ENCODE data around the gene TMED6. TPM values are rescaled to one million over a fixed set of nuclear protein-coding genes. Genes with fewer than 3 reads are reported as not detected.

TMED6 gene
- total and polyA plus RNA-seq, 2 experiments from 2014 or later = 0.29 TPM; not detected in 1

DNA sequence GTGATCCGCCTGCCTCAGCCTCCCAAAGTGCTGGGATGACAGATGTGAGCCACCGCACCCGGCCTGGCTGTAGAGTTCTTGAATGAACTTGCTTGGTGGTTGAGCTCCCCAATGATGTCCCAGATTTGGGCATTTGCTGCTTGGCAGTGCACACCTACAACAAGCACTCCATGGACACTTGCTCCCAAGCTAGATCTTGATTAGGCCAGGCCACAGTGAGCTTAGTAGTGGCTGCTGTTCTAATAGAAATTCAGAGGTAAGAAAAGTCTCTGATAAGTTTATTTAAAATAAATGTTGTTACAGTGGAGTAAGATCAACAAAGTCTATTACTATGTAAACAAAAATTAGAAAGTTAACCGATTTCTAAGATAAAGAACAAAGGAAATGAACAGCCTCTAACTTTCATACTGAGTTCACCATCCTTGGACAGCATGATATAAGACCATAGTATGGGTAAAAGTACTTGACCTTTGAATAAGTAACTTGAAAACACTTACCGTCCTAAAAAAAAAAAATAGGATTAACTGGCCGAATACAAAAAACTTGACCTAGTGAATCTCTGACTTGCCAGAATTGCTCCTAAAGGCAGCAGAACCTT, 951 bp downstream of the TMED6 start:
- DNase-seq (ENCODE audit: low spot score) = no peak

More for the DNA sequence above, 951 bp downstream of the TMED6 start:
- H3K36me3 Mint-ChIP-seq (ENCODE audit: low read depth) = peaks cover 2% of the 10 kb centered on the region; the same call in 1 of the 3 replicates
- ATAC-seq = no peak
- Histone ChIP-seq H3K27ac (ENCODE audit: low read depth) (no peak overlapping the region), H3K4me1 (ENCODE audit: insufficient read depth) (no peaks in the 10 kb centered on the region), H4K20me1 (replicated peaks; ENCODE audit: insufficient read depth) (no peaks in the 10 kb centered on the region; the same call in 1 of the 2 replicates), H3K27me3 (ENCODE audit: insufficient read depth) (no peaks in the 10 kb centered on the region), H3K9me2 (ENCODE audit: insufficient read depth) (no peaks in the 10 kb centered on the region), H3F3A (replicated peaks; ENCODE audit: low read depth) (no peaks in the 10 kb centered on the region), H2AFZ (no peak overlapping the region), H3K4me2 (no peak overlapping the region), H3K36me3 (ENCODE audit: insufficient read depth) (no peaks in the 10 kb centered on the region), H3K4me3 (no peak overlapping the region), H3K79me2 (replicated peaks; ENCODE audit: insufficient read depth) (no peaks in the 10 kb centered on the region)
- H3K4me3 Mint-ChIP-seq = no peak overlapping the region
- no peaks in the 10 kb centered on the region for H3K4me1 Mint-ChIP-seq
- peaks cover 11% of the 10 kb centered on the region for H3K27me3 Mint-ChIP-seq (ENCODE audit: insufficient read depth, low read depth, poor library complexity)
- H3K9me3 Mint-ChIP-seq = no peaks in the 10 kb centered on the region
- TF ChIP-seq CTCF (conservative IDR thresholded peaks at IDR 0.05; ENCODE audit: low read depth in 2 of 2) = no peak
- TF ChIP-seq REST (IDR thresholded peaks at IDR 0.05; ENCODE audit: unreplicated experiment) = no peak
- no peak for TF ChIP-seq EZH2phosphoT487 (IDR thresholded peaks at IDR 0.05; ENCODE audit: unreplicated experiment)
- no peak for TF ChIP-seq EZH2 (IDR thresholded peaks at IDR 0.05; ENCODE audit: low read depth, unreplicated experiment)
- TF ChIP-seq NANOG (IDR thresholded peaks at IDR 0.05; ENCODE audit: borderline replicate concordance) = no peak
- no peak for TF ChIP-seq ZNF462 (CRISPR knock-in tag; IDR thresholded peaks at IDR 0.05)
- no peak for TF ChIP-seq POLR2AphosphoS5 (IDR thresholded peaks at IDR 0.05; ENCODE audit: low read depth)
- TF ChIP-seq CREB1 (CRISPR knock-in tag; IDR thresholded peaks at IDR 0.05; ENCODE audit: low read depth) = no peak
- no peak for TF ChIP-seq STAT1 (IDR thresholded peaks at IDR 0.05; ENCODE audit: unreplicated experiment)
- TF ChIP-seq, protein P1, sequence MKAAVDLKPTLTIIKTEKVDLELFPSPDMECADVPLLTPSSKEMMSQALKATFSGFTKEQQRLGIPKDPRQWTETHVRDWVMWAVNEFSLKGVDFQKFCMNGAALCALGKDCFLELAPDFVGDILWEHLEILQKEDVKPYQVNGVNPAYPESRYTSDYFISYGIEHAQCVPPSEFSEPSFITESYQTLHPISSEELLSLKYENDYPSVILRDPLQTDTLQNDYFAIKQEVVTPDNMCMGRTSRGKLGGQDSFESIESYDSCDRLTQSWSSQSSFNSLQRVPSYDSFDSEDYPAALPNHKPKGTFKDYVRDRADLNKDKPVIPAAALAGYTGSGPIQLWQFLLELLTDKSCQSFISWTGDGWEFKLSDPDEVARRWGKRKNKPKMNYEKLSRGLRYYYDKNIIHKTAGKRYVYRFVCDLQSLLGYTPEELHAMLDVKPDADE (IDR thresholded peaks at IDR 0.05) = no peak
- no peak for TF ChIP-seq ZNF331 (CRISPR knock-in tag; IDR thresholded peaks at IDR 0.05; ENCODE audit: low read depth)
- TF ChIP-seq JUNB (IDR thresholded peaks at IDR 0.05; ENCODE audit: unreplicated experiment) = no peak
- no peak for TF ChIP-seq ZNF114 (CRISPR knock-in tag; IDR thresholded peaks at IDR 0.05)
- H3K27ac Mint-ChIP-seq = no peak overlapping the region

Measured in GM23338 (cell line).